HFFc6 (cell line): Measurements from ENCODE around the gene OGFOD3. TPM values are rescaled to one million over a fixed set of nuclear protein-coding genes. Genes with fewer than 3 reads are reported as not detected.

Experiments used
- DNase-seq: peaks from one replicate; pipeline ENCODE4 v3.0.0-alpha.2; 2018
- H3K27ac Mint-ChIP-seq: 2 replicates; pipeline ENCODE4 v1.8.0; 2020; ENCODE audit warnings: mild to moderate bottlenecking, mixed read lengths
- H3K27me3 Mint-ChIP-seq: 2 replicates; pipeline ENCODE4 v1.8.0; 2021; ENCODE audit warnings: mild to moderate bottlenecking, moderate library complexity, mixed read lengths; ENCODE audit not compliant: insufficient read depth
- H3K36me3 Mint-ChIP-seq: 2 replicates; pipeline ENCODE4 v1.8.0; 2021; ENCODE audit warnings: low read depth, mixed read lengths
- H3K4me1 Mint-ChIP-seq: 2 replicates; pipeline ENCODE4 v1.8.0; 2020; ENCODE audit warnings: low read depth, mixed read lengths
- H3K4me3 Mint-ChIP-seq: 2 replicates; pipeline ENCODE4 v1.8.0; 2020; ENCODE audit warnings: mild to moderate bottlenecking, moderate library complexity, mixed read lengths
- H3K9me3 Mint-ChIP-seq: 2 replicates; pipeline ENCODE4 v1.8.0; 2020; ENCODE audit warnings: mild to moderate bottlenecking, mixed read lengths
- CTCF ChIP-seq: fragments of 200-600 bp; sonication (generic); IDR thresholded peaks from 2 replicates; pipeline ENCODE4 v1.5.0; 2021; ENCODE audit warnings: antibody characterized with exemption, mild to moderate bottlenecking
- total RNA-seq, 6 experiments: library from RNA; stranded (reverse); fragmentation: NEBNext Ultra II Directional; extraction: Animal tissue kit (Norgen Biotek cat#: 25700); gene quantifications; 2 replicates in 1 of 6; 3 replicates in 5 of 6; pipeline ENCODE4 v1.2.3, GENCODE V29; 2021

The OGFOD3 gene
- total RNA-seq, 6 experiments from 2014 or later: 26.5 to 31.2 (median 27.9) TPM

DNA sequence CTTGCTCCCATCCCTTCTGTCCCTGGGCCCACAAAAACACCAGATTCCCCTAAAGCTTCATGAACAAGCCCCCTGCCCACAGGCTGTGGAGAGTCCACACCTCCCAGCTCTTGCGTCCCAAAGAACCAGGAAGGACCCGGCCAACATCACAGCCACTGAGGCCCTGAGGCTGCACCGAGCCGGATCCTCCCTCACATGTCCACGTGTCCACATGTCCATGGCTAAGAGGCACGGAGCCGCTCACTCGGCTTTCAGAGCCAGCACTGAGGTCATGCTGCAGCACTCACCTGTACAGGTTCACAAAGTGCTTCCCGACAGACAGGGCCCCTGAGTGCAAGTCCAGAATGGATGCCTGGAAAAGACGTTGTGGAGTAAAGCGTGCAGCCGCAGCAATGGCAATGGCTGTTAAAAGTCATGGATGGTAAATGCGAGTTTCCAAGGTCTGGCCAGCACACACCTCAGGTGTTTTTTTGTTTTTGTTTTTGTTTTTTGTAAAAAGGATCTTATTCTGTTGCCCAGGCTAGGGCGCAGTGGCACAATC, 12.2 kb downstream of the OGFOD3 start:
- TF ChIP-seq CTCF: no peak
- no peak for DNase-seq
- Mint-ChIP-seq H3K9me3 (no peaks in the 10 kb centered on the region), H3K27ac (no peak overlapping the region), H3K27me3 (no peaks in the 10 kb centered on the region; the same call in 1 of the 2 replicates), H3K4me1 (peaks cover 6% of the 10 kb centered on the region; the same call in 1 of the 2 replicates), H3K4me3 (no peak overlapping the region), H3K36me3 (no peaks in the 10 kb centered on the region)

DNA sequence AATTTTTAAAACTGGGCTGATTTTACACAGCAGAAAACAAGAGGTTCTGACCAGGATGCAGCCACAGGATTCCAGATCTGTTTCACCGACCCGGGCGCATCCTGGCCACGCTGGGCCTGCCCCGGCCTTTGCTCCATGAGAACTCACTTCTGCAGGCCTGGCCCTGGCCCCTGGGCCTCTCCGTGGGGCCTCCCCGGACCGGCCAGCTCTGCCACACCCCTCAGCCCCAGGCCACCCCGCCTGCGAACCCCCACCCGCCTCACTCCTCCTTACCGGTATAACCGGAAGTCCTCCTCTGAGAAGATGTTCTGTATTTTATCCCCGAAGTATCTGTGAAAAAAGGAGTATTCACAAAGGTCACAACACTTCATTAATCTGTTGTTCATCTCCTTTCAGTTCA, 13.3 kb downstream of the OGFOD3 start:
- no peak for TF ChIP-seq CTCF
- H3K4me3 Mint-ChIP-seq: no peak overlapping the region
- H3K27me3 Mint-ChIP-seq: no peaks in the 10 kb centered on the region; the same call in 1 of the 2 replicates
- H3K27ac Mint-ChIP-seq: no peak overlapping the region
- no peak for DNase-seq
- H3K9me3 Mint-ChIP-seq: no peaks in the 10 kb centered on the region
- peaks cover 6% of the 10 kb centered on the region; the same call in 1 of the 2 replicates for H3K4me1 Mint-ChIP-seq
- no peaks in the 10 kb centered on the region; the same call in 1 of the 2 replicates for H3K36me3 Mint-ChIP-seq

- no peak overlapping the region for H3K27ac Mint-ChIP-seq
- peaks cover 15% of the 10 kb centered on the region for H3K4me1 Mint-ChIP-seq
- no peaks in the 10 kb centered on the region; the same call in 1 of the 2 replicates for H3K36me3 Mint-ChIP-seq
- H3K27me3 Mint-ChIP-seq: peaks cover 1% of the 10 kb centered on the region; the same call in 1 of the 2 replicates
- no peak for DNase-seq
- H3K9me3 Mint-ChIP-seq: no peaks in the 10 kb centered on the region
- TF ChIP-seq CTCF: no peak
- no peak overlapping the region for H3K4me3 Mint-ChIP-seq
Measured at GRCh38 chr17:82403662-82404660, 14.4 kb downstream of the OGFOD3 start.

DNA sequence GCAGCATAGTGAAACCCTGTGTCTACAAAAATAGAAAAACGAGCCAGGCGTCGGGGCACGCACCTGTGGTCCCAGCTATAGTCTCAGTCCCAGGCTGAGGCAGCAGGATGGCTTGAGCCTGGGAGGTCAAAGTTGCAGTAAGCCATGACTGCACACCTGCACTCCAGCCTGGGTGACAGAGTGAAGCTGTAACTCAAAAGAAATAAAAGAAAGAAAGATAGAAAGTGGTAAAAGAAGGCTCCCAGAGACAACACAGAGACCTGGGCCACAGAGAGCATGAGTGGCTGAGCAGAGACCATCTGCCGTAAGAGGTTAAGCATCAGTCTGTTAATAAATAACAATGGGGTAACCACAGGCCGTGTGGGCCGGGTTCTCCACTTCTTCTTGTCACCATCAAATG, 15.5 kb downstream of the OGFOD3 start:
- TF ChIP-seq CTCF: no peak
- H3K4me1 Mint-ChIP-seq: peaks cover 18% of the 10 kb centered on the region
- no peak overlapping the region for H3K4me3 Mint-ChIP-seq
- no peak for DNase-seq
- no peaks in the 10 kb centered on the region for H3K9me3 Mint-ChIP-seq
- peaks cover 1% of the 10 kb centered on the region; the same call in 1 of the 2 replicates for H3K27me3 Mint-ChIP-seq
- no peaks in the 10 kb centered on the region; the same call in 1 of the 2 replicates for H3K36me3 Mint-ChIP-seq
- no peak overlapping the region for H3K27ac Mint-ChIP-seq

DNA sequence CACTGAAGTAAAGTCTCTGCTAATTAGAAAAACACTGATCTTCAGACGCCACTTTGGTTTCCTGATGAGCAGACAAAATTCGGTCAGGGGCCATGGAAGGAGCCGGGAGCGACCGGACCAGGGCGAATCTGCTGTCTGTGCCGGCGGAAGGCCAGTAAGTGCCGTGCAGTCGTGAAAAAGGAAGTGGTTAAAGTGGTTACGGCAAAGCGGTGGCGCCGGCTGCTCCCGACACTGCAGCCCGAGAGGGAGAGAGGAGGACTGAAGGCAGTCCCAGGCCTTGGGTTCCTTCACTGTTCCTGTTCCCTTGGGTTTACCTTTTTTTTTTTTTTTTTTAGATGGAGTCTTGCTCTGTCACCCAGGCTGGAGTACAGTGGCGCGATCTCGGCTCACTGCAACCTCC, 17.6 kb downstream of the OGFOD3 start:
- Mint-ChIP-seq H3K27ac (no peak overlapping the region), H3K36me3 (no peaks in the 10 kb centered on the region; the same call in 1 of the 2 replicates), H3K4me3 (no peak overlapping the region), H3K9me3 (no peaks in the 10 kb centered on the region), H3K27me3 (peaks cover 1% of the 10 kb centered on the region; the same call in 1 of the 2 replicates), H3K4me1 (peaks cover 26% of the 10 kb centered on the region)
- DNase-seq: no peak
- TF ChIP-seq CTCF: no peak
